GM12892 (cell line): ENCODE measurements around the gene LZTR1.

Experiments
- POLR2A ChIP-seq: IDR thresholded peaks from 2 replicates; pipeline ENCODE4 v1.6.1; 2011; ENCODE audit warnings: low read depth, low read length, control low read depth
- POLR2AphosphoS5 ChIP-seq: IDR thresholded peaks from 2 replicates; pipeline ENCODE4 v1.6.1; 2011; ENCODE audit warnings: low read depth, low read length, control low read depth
- TAF1 ChIP-seq: IDR thresholded peaks from 2 replicates; pipeline ENCODE4 v1.6.1; 2011; ENCODE audit warnings: low read depth, mild to moderate bottlenecking, control low read depth, low read length, borderline replicate concordance

DNA sequence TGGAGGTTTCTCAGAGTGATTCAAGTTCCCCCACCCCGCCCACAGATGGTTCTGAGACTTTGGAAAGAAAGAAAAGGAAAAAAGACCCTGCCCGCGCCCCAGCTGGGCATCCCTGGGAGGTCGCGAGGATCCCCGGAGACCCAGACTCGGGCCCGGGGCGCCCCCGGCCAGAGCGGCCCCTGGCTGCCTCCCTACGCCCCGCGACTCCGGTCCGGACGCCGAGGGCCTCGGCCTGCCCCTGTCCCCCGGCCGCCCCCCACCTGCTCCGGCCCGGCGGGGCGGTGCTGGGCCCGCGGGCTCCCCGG, 17.3 kb upstream of the LZTR1 start:
- TF ChIP-seq POLR2AphosphoS5 (no peak), POLR2A (no peak), TAF1 (no peak)
